Endodermal cell (in vitro differentiated cells): Measurements from ENCODE around the gene RASSF4. TPM values are rescaled to one million over a fixed set of nuclear protein-coding genes. Genes with fewer than 3 reads are reported as not detected.
A peak's percentile ranks its signal among the peaks of the same experiment; 100 is the strongest.

Source experiments
- DNase-seq: peaks from one replicate; pipeline ENCODE4 v3.0.0-alpha.2; 2017
- H3K27ac ChIP-seq: 2 replicates; pipeline ENCODE4 v1.5.1; 2013; ENCODE audit warnings: mild to moderate bottlenecking, low read depth, low read length, moderate library complexity
- H3K27me3 ChIP-seq: 2 replicates; pipeline ENCODE4 v1.6.1; 2013; ENCODE audit warnings: mild to moderate bottlenecking, low read length, moderate library complexity; ENCODE audit not compliant: insufficient read depth, control insufficient read depth, poor library complexity, severe bottlenecking
- H3K36me3 ChIP-seq: 2 replicates; pipeline ENCODE4 v1.7.0; 2013; ENCODE audit warnings: mild to moderate bottlenecking, low read length, moderate library complexity; ENCODE audit not compliant: control insufficient read depth, insufficient read depth
- H3K4me1 ChIP-seq: one replicate; pipeline ENCODE4 v1.7.0; 2013; ENCODE audit warnings: low read length; ENCODE audit not compliant: control insufficient read depth, insufficient read depth
- H3K4me3 ChIP-seq: 2 replicates; pipeline ENCODE4 v1.5.1; 2013; ENCODE audit warnings: mild to moderate bottlenecking, low read length, moderate library complexity
- H3K9ac ChIP-seq: 2 replicates; pipeline ENCODE4 v1.6.1; 2013; ENCODE audit warnings: mild to moderate bottlenecking, low read length, moderate library complexity; ENCODE audit not compliant: poor library complexity, severe bottlenecking; ENCODE audit errors: extremely low read depth
- H3K9me3 ChIP-seq: 2 replicates; pipeline ENCODE4 v1.6.1; 2013; ENCODE audit warnings: mild to moderate bottlenecking, low read length, moderate library complexity; ENCODE audit not compliant: control insufficient read depth
- H3K27ac Mint-ChIP-seq: 2 replicates; pipeline ENCODE4 v1.8.0; 2020; ENCODE audit warnings: mixed read lengths
- H3K27me3 Mint-ChIP-seq: 2 replicates; pipeline ENCODE4 v1.8.0; 2021; ENCODE audit warnings: mild to moderate bottlenecking, mixed read lengths; ENCODE audit not compliant: insufficient read depth
- H3K36me3 Mint-ChIP-seq: 2 replicates; pipeline ENCODE4 v1.8.0; 2020; ENCODE audit warnings: low read depth, mixed read lengths
- H3K4me1 Mint-ChIP-seq: 2 replicates; pipeline ENCODE4 v1.8.0; 2020; ENCODE audit warnings: mixed read lengths
- H3K4me3 Mint-ChIP-seq: 2 replicates; pipeline ENCODE4 v1.8.0; 2020; ENCODE audit warnings: mild to moderate bottlenecking, moderate library complexity, mixed read lengths
- H3K9me3 Mint-ChIP-seq: 2 replicates; pipeline ENCODE4 v1.8.0; 2020; ENCODE audit warnings: mild to moderate bottlenecking, mixed read lengths
- WGBS, 2 experiments: methylation state at CpG; one replicate each; pipeline versions ENCODE4 v1.1.5 to v1.1.7; 2013; ENCODE audit warnings: missing lambda C conversion rate in 2 of 2, mixed read lengths in 1 of 2; ENCODE audit not compliant: insufficient coverage in 1 of 2, insufficient read length in 1 of 2; 5-methylcytosine and 5-hydroxymethylcytosine counted together
- total RNA-seq, 2 donors: library from RNA; stranded (reverse); fragmentation: NEBNext Ultra II Directional in 1 of 2; extraction: Animal tissue kit (Norgen Biotek cat#: 25700) in 1 of 2; gene quantifications; 2 replicates in 1 of 2; 3 replicates in 1 of 2; pipeline ENCODE4 v1.2.1, GENCODE V29; 2021
- TF ChIP-seq, protein P1 (sequence below): fragments of 200-600 bp; sonication (generic); conservative IDR thresholded peaks from 2 replicates; pipeline ENCODE4 v1.5.0; 2021; ENCODE audit warnings: antibody characterized with exemption, mild to moderate bottlenecking

Gene RASSF4
- total RNA-seq, 2 donors from 2014 or later, result 5.2 to 14.1 TPM

DNA sequence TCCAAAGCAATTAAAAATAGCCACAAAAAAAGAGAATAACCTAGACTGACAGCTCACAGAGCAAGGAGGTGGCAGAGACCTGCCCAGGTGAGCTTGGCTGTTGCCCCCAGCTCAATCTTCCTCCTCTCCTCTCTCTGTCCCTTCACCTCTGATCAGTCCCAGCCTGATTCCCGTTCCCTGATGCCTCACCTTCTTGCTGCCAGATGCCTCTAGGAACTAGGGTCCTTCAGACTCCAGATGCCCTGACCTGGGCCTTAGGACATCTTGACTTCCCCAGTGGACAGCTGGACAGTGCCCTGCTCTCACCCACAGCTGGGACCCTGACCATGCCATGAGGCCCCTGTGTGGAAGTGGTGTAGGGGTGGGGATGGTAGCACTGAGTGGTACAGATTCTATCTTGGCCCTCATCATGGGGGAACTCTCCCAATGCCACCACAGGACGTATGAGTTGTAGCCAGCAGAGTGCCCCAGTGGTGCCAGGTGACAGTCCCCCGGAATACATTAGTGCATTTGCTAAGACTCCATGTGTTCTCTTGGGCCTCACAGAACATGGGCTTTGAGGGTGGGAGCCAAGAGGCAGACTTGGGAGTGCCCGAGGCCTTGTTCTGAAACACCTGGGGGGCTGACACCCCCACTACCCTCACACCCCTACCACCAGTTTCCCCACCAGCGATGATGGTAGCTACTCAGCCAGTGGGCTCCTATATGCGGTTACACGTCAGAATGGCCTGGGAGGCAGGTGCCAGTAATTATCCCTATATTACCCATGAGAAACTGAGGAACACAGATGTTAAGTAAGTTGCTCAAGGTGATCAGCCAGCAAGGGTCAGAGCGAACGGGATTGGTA, 17.0 kb downstream of the RASSF4 start:
- Histone ChIP-seq H3K4me1 (peaks cover 25% of the 10 kb centered on the region), H3K36me3 (no peaks in the 10 kb centered on the region), H3K9me3 (no peaks in the 10 kb centered on the region), H3K27me3 (no peaks in the 10 kb centered on the region), H3K4me3 (no peak overlapping the region), H3K27ac (no peak overlapping the region), H3K9ac (no peak overlapping the region)
- DNase-seq, result no peak
- TF ChIP-seq, protein P1, sequence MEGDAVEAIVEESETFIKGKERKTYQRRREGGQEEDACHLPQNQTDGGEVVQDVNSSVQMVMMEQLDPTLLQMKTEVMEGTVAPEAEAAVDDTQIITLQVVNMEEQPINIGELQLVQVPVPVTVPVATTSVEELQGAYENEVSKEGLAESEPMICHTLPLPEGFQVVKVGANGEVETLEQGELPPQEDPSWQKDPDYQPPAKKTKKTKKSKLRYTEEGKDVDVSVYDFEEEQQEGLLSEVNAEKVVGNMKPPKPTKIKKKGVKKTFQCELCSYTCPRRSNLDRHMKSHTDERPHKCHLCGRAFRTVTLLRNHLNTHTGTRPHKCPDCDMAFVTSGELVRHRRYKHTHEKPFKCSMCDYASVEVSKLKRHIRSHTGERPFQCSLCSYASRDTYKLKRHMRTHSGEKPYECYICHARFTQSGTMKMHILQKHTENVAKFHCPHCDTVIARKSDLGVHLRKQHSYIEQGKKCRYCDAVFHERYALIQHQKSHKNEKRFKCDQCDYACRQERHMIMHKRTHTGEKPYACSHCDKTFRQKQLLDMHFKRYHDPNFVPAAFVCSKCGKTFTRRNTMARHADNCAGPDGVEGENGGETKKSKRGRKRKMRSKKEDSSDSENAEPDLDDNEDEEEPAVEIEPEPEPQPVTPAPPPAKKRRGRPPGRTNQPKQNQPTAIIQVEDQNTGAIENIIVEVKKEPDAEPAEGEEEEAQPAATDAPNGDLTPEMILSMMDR, result no peak
- Mint-ChIP-seq H3K4me3 (no peak overlapping the region), H3K9me3 (no peaks in the 10 kb centered on the region), H3K27me3 (peaks cover 4% of the 10 kb centered on the region), H3K4me1 (peaks cover 46% of the 10 kb centered on the region), H3K36me3 (no peaks in the 10 kb centered on the region), H3K27ac (no peak overlapping the region)
- WGBS, 2 experiments, result 56 to 90% methylated on average over 3 to 9 of the region's 9 CpGs

DNA sequence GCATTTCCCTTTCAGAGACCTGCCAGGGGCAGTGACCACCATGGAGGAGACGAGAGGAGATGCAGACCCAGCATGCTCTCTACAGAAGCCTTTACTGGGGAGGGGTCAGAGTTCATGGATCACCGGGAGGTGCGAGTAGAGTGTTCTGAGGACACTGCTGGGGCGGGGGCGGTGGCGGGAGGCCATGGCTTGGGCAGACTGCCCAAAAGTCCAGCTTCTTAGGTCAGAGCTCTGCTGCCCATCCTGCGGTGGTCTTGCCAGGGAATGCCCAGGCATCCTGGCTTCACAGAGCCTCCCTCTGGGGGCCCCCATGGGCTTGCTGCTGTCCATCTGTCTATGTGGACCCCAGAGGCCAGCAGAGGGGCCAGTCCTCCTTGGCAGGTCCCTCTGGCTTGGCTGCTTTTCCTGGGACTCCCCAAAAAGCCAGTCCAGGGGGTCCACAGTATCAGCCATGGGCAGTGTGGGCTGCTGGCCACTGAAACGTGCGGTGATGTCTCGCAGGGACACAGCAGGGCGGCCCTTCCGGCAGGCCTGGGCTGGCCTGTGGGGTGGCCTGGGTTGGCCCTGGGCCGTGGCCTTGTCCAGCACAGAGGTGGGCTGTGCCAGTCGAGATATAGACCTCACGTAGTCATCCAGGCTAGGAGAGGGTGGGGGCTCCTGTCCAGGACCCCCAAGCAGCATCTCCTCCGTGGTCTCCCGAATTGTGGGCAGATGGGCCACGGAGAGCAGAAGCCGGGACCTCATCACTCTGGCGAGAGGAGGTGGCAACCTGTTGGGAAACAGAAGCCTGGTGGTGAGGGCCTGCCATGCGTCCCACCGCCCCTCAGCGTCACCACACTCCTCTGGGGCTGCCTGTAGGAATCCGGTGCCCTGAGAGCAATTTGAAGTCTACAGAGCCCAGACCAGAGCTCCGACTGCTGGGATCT, 17.9 kb downstream of the RASSF4 start:
- H3K4me3 ChIP-seq, result no peak overlapping the region

DNA sequence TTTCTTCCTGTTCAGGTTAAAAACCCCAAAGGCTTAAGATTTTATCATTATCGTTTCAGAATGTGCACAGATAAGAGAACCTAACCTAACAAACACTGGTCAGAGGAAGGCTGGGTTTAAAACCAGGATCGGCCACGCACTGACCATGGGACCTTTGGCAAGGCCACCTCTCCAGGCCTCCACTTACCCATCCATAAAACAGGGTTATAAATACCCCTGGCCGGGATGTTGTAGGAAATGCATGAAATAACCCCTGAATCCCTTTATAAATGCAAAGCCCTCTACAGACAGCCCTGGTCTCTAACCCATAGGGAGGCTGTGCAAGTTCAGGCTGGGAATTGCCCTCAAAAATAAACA, 18.6 kb downstream of the RASSF4 start:
- Histone ChIP-seq H3K27me3 (no peaks in the 10 kb centered on the region), H3K4me1 (peaks cover 25% of the 10 kb centered on the region), H3K4me3 (peak overlapping the region; percentile 51), H3K9ac (no peak overlapping the region), H3K36me3 (no peaks in the 10 kb centered on the region), H3K27ac (peak overlapping the region; percentile 65), H3K9me3 (no peaks in the 10 kb centered on the region)
- no peaks in the 10 kb centered on the region for H3K36me3 Mint-ChIP-seq
- H3K9me3 Mint-ChIP-seq, result no peaks in the 10 kb centered on the region
- WGBS, 2 experiments, result 80 to 83% methylated on average over 3 to 4 of the region's 4 CpGs
- TF ChIP-seq, protein P1, result no peak
- peak overlapping the region; percentile 48 for H3K27ac Mint-ChIP-seq
- no peak for DNase-seq
- H3K27me3 Mint-ChIP-seq, result peaks cover 4% of the 10 kb centered on the region
- H3K4me1 Mint-ChIP-seq, result peaks cover 44% of the 10 kb centered on the region
- peak overlapping the region; percentile 38 for H3K4me3 Mint-ChIP-seq

More for the DNA sequence above, 17.9 kb downstream of the RASSF4 start:
- Histone ChIP-seq H3K27me3 (no peaks in the 10 kb centered on the region), H3K9ac (no peak overlapping the region), H3K4me1 (peaks cover 25% of the 10 kb centered on the region), H3K27ac (no peak overlapping the region), H3K9me3 (no peaks in the 10 kb centered on the region), H3K36me3 (no peaks in the 10 kb centered on the region)
- Mint-ChIP-seq H3K9me3 (no peaks in the 10 kb centered on the region), H3K36me3 (no peaks in the 10 kb centered on the region), H3K4me1 (peaks cover 46% of the 10 kb centered on the region), H3K4me3 (peak overlapping the region; percentile 38), H3K27ac (peak overlapping the region; percentile 24), H3K27me3 (peaks cover 4% of the 10 kb centered on the region)
- 90 to 93% methylated on average over 19 to 25 of the region's 25 CpGs for WGBS, 2 experiments
- DNase-seq, result no peak
- TF ChIP-seq, protein P1, result peak; percentile 46
